Measurements from ENCODE around the gene TTC8.
"Not testable (repeated sequence)": the region's sequence is repeated elsewhere in the genome, so short reads cannot be mapped to it uniquely, and the experiment has no call there.

Gene TTC8

DNA sequence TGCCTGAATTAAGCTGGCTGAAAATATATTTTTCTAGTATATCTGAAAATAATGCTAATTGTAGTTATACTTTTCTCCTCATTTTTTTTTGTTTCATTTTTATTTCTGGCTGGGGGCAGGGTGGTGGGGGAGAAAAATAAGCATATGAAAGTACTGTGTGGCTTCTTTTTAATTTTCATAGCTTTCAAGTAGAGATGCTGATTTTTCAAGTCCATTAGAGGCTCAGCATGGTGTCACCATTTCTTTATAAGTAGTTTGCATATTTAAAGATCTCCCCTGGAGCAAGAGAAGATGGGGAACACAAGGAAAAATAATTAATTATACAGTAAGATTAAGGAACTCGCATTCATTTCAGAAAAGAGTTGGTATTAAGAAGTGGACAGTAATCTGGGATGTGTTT is 27.1 kb downstream of the TTC8 start:
- no peak overlapping the region for H3K27ac ChIP-seq

DNA sequence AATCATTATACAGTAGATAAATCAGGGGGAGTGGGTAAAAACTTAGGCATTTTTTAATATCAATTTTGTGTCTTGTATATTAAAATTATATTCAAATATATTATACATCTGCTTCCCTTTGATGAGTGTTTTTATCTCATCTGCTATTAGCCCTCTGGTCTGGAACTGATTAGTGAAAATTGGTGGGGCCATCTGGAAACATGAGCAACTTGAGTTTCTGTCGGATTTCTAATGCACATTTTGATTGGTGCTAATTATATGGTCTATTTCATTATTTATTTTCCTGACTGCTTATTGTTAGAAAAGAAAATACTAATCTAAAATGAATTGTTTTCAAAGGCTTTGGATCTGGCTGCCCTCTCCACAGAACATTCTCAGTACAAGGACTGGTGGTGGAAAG is 28.2 kb downstream of the TTC8 start:
- TF ChIP-seq, protein P1, sequence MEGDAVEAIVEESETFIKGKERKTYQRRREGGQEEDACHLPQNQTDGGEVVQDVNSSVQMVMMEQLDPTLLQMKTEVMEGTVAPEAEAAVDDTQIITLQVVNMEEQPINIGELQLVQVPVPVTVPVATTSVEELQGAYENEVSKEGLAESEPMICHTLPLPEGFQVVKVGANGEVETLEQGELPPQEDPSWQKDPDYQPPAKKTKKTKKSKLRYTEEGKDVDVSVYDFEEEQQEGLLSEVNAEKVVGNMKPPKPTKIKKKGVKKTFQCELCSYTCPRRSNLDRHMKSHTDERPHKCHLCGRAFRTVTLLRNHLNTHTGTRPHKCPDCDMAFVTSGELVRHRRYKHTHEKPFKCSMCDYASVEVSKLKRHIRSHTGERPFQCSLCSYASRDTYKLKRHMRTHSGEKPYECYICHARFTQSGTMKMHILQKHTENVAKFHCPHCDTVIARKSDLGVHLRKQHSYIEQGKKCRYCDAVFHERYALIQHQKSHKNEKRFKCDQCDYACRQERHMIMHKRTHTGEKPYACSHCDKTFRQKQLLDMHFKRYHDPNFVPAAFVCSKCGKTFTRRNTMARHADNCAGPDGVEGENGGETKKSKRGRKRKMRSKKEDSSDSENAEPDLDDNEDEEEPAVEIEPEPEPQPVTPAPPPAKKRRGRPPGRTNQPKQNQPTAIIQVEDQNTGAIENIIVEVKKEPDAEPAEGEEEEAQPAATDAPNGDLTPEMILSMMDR (conservative IDR thresholded peaks at IDR 0.05) = no peak
- no peak for TF ChIP-seq ZFX (IDR thresholded peaks at IDR 0.05)
- H3K27ac ChIP-seq = no peak overlapping the region

More for the DNA sequence above, 27.1 kb downstream of the TTC8 start:
- TF ChIP-seq ZFX (IDR thresholded peaks at IDR 0.05) = no peak
- TF ChIP-seq, protein P1 (conservative IDR thresholded peaks at IDR 0.05) = no peak

DNA sequence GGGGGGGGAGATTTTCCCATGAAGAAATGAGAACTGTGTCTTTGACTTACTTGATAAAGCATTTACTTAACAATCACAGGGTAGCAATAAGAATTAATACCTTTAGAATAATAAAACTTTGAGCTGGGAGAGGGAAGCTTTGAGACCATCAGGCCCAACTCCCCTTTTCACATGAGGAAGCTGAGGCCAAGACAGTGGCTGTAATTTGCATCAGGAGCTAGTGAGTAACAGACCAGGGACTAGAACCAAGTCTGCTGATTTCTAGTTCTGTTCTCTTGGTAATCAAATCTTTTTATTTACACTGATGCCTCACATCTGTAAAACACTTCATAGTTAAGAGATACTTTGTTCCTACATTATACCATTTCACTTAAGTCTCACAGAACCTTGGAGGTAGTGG is 28.7 kb downstream of the TTC8 start:
- no peak for TF ChIP-seq ZFX (IDR thresholded peaks at IDR 0.05)
- TF ChIP-seq, protein P1 (conservative IDR thresholded peaks at IDR 0.05) = no peak
- H3K27ac ChIP-seq = no peak overlapping the region

DNA sequence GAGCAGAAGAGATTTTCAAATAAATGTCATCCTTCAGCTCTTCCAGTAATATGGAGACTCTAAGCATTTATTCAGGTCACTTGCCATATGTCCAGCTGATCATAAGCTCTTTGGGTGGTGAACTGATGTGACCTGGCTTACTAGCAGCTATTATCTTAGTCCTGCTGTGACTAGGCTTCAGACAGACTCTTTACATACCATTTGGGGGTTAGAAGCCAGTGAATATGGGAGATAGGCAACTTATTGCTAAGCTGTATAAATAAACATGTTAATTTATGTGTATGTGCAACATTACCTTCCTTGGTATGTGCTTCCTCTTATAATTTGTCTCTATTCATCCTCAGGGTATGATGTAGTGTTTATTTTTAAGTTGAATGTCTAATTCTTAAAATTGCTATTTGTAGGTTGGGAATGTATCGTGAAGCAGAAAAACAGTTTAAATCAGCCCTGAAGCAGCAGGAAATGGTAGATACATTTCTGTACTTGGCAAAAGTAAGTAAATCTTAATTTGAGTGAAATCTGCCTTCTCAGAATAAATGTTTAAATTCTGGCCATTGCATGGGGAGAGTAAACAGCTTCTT is 32.4 kb downstream of the TTC8 start:
- no peak overlapping the region for H3K27ac ChIP-seq
- TF ChIP-seq, protein P1 (conservative IDR thresholded peaks at IDR 0.05) = no peak
- TF ChIP-seq ZFX (IDR thresholded peaks at IDR 0.05) = no peak

DNA sequence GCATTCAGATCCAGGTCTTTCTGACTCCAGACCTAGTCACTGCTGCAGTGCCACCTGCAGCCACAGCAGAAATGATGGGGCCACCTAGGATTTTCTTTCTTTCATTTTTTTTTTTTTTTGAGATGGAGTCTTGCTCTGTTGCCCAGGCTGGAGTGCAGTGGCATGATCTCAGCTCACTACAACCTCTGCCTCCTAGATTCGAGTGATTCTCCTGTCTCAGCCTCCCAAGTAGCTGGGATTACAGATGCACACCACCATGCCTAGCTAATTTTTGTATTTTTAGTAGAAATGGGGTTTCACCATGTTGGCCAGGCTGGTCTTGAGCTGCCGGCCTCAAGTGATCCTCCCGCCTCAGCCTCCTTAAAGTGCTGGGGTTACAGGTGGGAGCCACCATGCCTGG is 33.4 kb downstream of the TTC8 start:
- H3K27ac ChIP-seq = not testable (repeated sequence)

DNA sequence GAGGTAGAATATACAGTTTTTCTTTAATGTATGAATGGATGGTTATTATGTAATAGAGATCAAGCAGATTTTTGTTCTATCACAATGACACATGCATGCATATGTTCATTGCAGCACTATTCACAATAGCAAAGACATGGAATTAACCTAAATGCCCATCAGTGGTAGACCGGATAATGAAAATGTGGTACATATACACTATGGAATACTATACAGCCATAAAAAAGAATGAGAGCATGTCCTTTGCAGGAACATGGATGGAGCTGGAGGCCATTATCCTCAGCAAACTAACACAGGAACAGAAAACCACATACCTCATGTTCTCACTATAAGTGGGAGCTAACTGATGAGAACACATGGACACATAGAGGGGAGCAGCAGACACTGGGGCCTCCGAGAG is 34.7 kb downstream of the TTC8 start:
- H3K27ac ChIP-seq = not testable (repeated sequence)

DNA sequence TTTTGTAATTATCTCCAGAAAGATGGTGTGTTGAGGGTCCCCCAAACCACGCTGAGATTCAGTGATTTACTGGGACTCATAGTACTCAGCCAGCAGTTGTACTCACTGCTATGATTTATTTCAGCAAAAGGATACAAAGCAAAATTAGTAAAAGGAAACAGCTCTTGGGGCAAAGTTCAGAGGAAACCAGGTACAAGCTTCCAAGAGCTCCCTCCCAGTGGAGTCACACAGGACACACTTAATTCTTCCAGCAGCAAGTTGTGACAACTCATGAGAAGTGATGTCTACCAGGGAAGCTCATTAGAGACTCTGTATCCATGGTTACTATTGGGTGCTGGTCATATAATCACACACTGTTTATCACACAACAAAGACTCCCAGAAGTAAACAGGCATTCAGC is 38.7 kb downstream of the TTC8 start:
- H3K27ac ChIP-seq = no peak overlapping the region
- TF ChIP-seq, protein P1 (conservative IDR thresholded peaks at IDR 0.05) = no peak
- TF ChIP-seq ZFX (IDR thresholded peaks at IDR 0.05) = no peak

DNA sequence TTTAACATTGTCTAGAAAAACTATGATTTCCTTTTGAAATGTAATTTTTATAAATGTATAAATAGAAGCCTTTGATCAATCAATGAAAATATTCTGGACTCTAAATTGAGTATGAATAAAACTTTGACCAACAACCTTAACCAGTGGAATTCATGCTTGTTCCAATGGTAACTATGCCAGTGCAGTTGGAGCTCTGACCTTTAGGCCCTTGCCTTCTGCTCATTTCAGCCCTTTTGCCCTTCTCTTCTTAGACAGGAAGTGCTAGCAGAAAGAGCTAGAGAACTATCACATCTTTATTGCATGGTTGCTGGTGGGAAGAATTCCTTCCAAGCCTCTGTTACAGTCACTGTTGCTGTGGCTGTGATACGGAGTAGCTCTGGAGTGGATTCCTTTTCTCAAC is 39.7 kb downstream of the TTC8 start:
- TF ChIP-seq, protein P1 (conservative IDR thresholded peaks at IDR 0.05) = no peak
- TF ChIP-seq ZFX (IDR thresholded peaks at IDR 0.05) = no peak

More for the DNA sequence above, 39.7 kb downstream of the TTC8 start:
- H3K27ac ChIP-seq = no peak overlapping the region

Data from C4-2B (cell line).